PC-9 (cell line): ENCODE results near the gene MAML3. TPM values are rescaled to one million over a fixed set of nuclear protein-coding genes. Genes with fewer than 3 reads are reported as not detected.

Experiments
- BruUV-seq: library from RNA; stranded (reverse); fragments of 400-500 nt; replicated peaks from 2 replicates; lab custom pipeline; 2021; lab: Mats Ljungman, UMichigan
- CTCF ChIA-PET: fragments of 300-600 bp; sonication (Branson Sonifier 250); formaldehyde crosslinking; loops from one replicate; lab custom pipeline; 2022; ENCODE audit warnings: antibody characterized with exemption; lab: Charles Lee
- POLR2A ChIA-PET: fragments of 300-600 bp; sonication (Branson Sonifier 250); formaldehyde crosslinking; loops from one replicate; lab custom pipeline; 2022; ENCODE audit warnings: antibody characterized with exemption; ENCODE audit not compliant: unreplicated experiment; lab: Charles Lee
- DNase-seq, 2 experiments: peaks; one replicate each; pipeline versions ENCODE4 v3.0.0 to v3.0.0-alpha.2; 2015 to 2022; ENCODE audit warnings: mixed read lengths in 1 of 2
- H2AFZ ChIP-seq: fragments of 200-600 bp; sonication (generic); 2 replicates; pipeline ENCODE4 v1.8.1; 2017; ENCODE audit warnings: antibody characterized with exemption
- H3F3A ChIP-seq: fragments of 200-600 bp; sonication (generic); 2 replicates; pipeline ENCODE4 v1.8.1; 2017; ENCODE audit warnings: antibody characterized with exemption, mild to moderate bottlenecking, low read depth; ENCODE audit not compliant: insufficient read depth
- H3K27ac ChIP-seq: fragments of 200-600 bp; sonication (generic); 2 replicates; pipeline ENCODE4 v1.6.1; 2016; ENCODE audit warnings: mixed run types
- H3K27me3 ChIP-seq: fragments of 200-600 bp; sonication (generic); 2 replicates; pipeline ENCODE4 v1.6.1; 2016; ENCODE audit warnings: low read depth, mixed run types; ENCODE audit not compliant: insufficient read depth
- H3K36me3 ChIP-seq: fragments of 200-600 bp; sonication (generic); 2 replicates; pipeline ENCODE4 v1.6.1; 2016; ENCODE audit warnings: low read depth, mixed run types
- H3K4me1 ChIP-seq: fragments of 200-600 bp; sonication (generic); replicated peaks from 2 replicates; pipeline ENCODE4 v1.6.1; 2016; ENCODE audit warnings: mixed run types; ENCODE audit not compliant: insufficient read depth
- H3K4me2 ChIP-seq: fragments of 200-600 bp; sonication (generic); 2 replicates; pipeline ENCODE4 v1.6.1; 2017; ENCODE audit warnings: mixed run types
- H3K4me3 ChIP-seq: fragments of 200-600 bp; sonication (generic); 2 replicates; pipeline ENCODE4 v1.6.1; 2016; ENCODE audit warnings: mixed run types
- H3K79me2 ChIP-seq: fragments of 200-600 bp; sonication (generic); 2 replicates; pipeline ENCODE4 v1.6.1; 2017; ENCODE audit warnings: low read depth, mixed run types
- H3K9me2 ChIP-seq: fragments of 200-600 bp; sonication (generic); 2 replicates; pipeline ENCODE4 v1.8.1; 2017; ENCODE audit warnings: mild to moderate bottlenecking; ENCODE audit not compliant: insufficient read depth
- H3K9me3 ChIP-seq: fragments of 200-600 bp; sonication (generic); 2 replicates; pipeline ENCODE4 v1.8.1; 2016; ENCODE audit warnings: low read depth; ENCODE audit not compliant: insufficient read depth
- H4K20me1 ChIP-seq: fragments of 200-600 bp; sonication (generic); 2 replicates; pipeline ENCODE4 v1.8.1; 2017; ENCODE audit not compliant: insufficient read depth
- EZH2 ChIP-seq: fragments of 200-600 bp; sonication (generic); IDR thresholded peaks from 2 replicates; pipeline ENCODE4 v1.8.0; 2017; ENCODE audit warnings: antibody characterized with exemption, low read depth
- intact Hi-C: fragments of 100-400 bp; cut with micrococcal nuclease; formaldehyde crosslinking; loops from one replicate; pipeline ENCODE4 v1.10.0; 2022; ENCODE audit not compliant: unreplicated experiment
- total RNA-seq: library from RNA; stranded (reverse); gene quantifications from 2 replicates; pipeline ENCODE4 v1.2.3, GENCODE V29; 2021
- TF ChIP-seq, protein P1 (sequence below): fragments of 200-600 bp; sonication (generic); conservative IDR thresholded peaks from 2 replicates; pipeline ENCODE4 v1.6.1; 2017; ENCODE audit warnings: mixed run types, antibody characterized with exemption, mild to moderate bottlenecking, moderate library complexity

MAML3 gene
- total RNA-seq, 1 experiment from 2014 or later = 15.2 TPM

- no peaks in the 10 kb centered on the region for H4K20me1 ChIP-seq
These were observed 353.9 kb downstream of the MAML3 start for GRCh38 chr4:139800082-139800481.

DNA sequence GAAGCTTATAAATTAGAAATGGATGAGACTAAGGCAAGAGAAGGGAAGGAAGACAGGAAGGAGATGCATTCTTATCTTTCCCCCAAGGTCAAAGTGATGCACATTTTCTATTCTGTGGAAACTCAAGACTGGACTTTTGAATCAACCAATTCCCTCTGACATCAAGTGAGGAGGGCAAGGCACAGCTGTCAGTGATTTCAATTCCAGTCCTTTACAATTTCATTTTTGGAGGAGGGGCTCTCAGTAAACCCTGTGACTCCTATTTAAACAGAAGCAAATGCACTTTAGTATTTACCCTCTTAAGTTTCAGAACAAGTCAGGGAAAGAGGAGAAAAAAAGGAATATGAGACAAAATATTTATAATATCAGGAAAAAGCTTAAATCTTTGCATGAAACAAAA, 354.4 kb downstream of the MAML3 start:
- H3K4me1 ChIP-seq = no peaks in the 10 kb centered on the region
- H3K36me3 ChIP-seq = no peaks in the 10 kb centered on the region
- CTCF ChIA-PET = no interaction called here
- no peaks in the 10 kb centered on the region for H3K9me2 ChIP-seq
- no peaks in the 10 kb centered on the region for H3F3A ChIP-seq
- no peaks in the 10 kb centered on the region for H3K79me2 ChIP-seq
- no peak overlapping the region for H2AFZ ChIP-seq
- H3K4me3 ChIP-seq = no peak overlapping the region
- no peaks in the 10 kb centered on the region for H3K27me3 ChIP-seq
- no peaks in the 10 kb centered on the region for H3K9me3 ChIP-seq
- TF ChIP-seq, protein P1, sequence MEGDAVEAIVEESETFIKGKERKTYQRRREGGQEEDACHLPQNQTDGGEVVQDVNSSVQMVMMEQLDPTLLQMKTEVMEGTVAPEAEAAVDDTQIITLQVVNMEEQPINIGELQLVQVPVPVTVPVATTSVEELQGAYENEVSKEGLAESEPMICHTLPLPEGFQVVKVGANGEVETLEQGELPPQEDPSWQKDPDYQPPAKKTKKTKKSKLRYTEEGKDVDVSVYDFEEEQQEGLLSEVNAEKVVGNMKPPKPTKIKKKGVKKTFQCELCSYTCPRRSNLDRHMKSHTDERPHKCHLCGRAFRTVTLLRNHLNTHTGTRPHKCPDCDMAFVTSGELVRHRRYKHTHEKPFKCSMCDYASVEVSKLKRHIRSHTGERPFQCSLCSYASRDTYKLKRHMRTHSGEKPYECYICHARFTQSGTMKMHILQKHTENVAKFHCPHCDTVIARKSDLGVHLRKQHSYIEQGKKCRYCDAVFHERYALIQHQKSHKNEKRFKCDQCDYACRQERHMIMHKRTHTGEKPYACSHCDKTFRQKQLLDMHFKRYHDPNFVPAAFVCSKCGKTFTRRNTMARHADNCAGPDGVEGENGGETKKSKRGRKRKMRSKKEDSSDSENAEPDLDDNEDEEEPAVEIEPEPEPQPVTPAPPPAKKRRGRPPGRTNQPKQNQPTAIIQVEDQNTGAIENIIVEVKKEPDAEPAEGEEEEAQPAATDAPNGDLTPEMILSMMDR = no peak
- TF ChIP-seq EZH2 = no peak
- H4K20me1 ChIP-seq = no peaks in the 10 kb centered on the region
- no peak overlapping the region for H3K27ac ChIP-seq
- H3K4me2 ChIP-seq = no peak overlapping the region
- no TSS peak for BruUV-seq
- POLR2A ChIA-PET = no interaction called here
- DNase-seq = no peak
- intact Hi-C loops = no loop called here

More at GRCh38 chr4:139800082-139800481, 353.9 kb downstream of the MAML3 start:
- Histone ChIP-seq H3K79me2 (no peaks in the 10 kb centered on the region), H3K4me1 (no peaks in the 10 kb centered on the region), H3K9me3 (no peaks in the 10 kb centered on the region), H3K27me3 (no peaks in the 10 kb centered on the region), H3K9me2 (no peaks in the 10 kb centered on the region), H3K27ac (no peak overlapping the region), H3K36me3 (no peaks in the 10 kb centered on the region), H3K4me3 (no peak overlapping the region), H2AFZ (no peak overlapping the region), H3K4me2 (no peak overlapping the region), H3F3A (no peaks in the 10 kb centered on the region)
- ChIA-PET POLR2A (no interaction called here), CTCF (no interaction called here)
- no peak for DNase-seq
- intact Hi-C loops = no loop called here
- no peak for TF ChIP-seq EZH2
- TF ChIP-seq, protein P1 = no peak
- no TSS peak for BruUV-seq

- ChIA-PET CTCF (no interaction called here), POLR2A (no interaction called here)
- Histone ChIP-seq H3K4me3 (no peak overlapping the region), H3K9me3 (no peaks in the 10 kb centered on the region), H3K79me2 (no peaks in the 10 kb centered on the region), H2AFZ (no peak overlapping the region), H3K4me1 (no peaks in the 10 kb centered on the region), H3K27me3 (no peaks in the 10 kb centered on the region), H3K9me2 (no peaks in the 10 kb centered on the region), H3F3A (no peaks in the 10 kb centered on the region), H3K4me2 (no peak overlapping the region), H3K27ac (no peak overlapping the region), H4K20me1 (no peaks in the 10 kb centered on the region), H3K36me3 (no peaks in the 10 kb centered on the region)
- TF ChIP-seq, protein P1 = no peak
- DNase-seq = no peak
- BruUV-seq = no TSS peak
- intact Hi-C loops = no loop called here
These were observed 355.5 kb downstream of the MAML3 start for GRCh38 chr4:139798456-139798855.
